ENCODE measurements around the gene CFAP68. TPM values are rescaled to one million over a fixed set of nuclear protein-coding genes. Genes with fewer than 3 reads are reported as not detected.

Gene CFAP68
- total and polyA plus RNA-seq, 10 of the 15 experiments (the other 5 are each of a cell fraction or from before 2014, with no cell fraction given): 35.7 to 84.4 (median 64.1) TPM

DNA sequence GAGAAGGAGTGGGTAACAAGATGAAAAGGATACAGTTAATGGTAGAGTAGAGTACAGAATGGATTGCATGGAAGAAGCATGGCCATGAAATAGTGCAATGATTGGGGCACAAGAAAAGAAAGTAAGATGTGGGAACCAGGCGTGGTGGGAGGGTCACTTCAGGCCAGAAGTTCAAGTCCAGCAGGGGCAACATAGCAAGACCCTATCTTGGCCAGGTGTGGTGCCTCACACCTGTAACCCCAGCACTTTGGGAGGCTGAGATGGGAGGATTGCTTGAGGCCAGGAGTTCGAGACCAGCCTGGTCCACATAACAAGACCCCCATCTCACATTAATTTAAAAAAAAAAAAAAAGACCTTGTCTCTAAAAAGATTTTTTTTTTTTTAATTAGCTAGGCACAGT lies 38.0 kb downstream of the CFAP68 start (continued):
- TF ChIP-seq, protein P1, sequence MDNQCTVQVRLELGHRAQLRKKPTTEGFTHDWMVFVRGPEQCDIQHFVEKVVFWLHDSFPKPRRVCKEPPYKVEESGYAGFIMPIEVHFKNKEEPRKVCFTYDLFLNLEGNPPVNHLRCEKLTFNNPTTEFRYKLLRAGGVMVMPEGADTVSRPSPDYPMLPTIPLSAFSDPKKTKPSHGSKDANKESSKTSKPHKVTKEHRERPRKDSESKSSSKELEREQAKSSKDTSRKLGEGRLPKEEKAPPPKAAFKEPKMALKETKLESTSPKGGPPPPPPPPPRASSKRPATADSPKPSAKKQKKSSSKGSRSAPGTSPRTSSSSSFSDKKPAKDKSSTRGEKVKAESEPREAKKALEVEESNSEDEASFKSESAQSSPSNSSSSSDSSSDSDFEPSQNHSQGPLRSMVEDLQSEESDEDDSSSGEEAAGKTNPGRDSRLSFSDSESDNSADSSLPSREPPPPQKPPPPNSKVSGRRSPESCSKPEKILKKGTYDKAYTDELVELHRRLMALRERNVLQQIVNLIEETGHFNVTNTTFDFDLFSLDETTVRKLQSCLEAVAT (IDR thresholded peaks at IDR 0.05): no peak
- TF ChIP-seq IRF4 (IDR thresholded peaks at IDR 0.05; ENCODE audit: low read depth, low read length) (no peak), MEF2A (IDR thresholded peaks at IDR 0.05; ENCODE audit: insufficient read depth, low read depth, low read length) (no peak), RAD51 (IDR thresholded peaks at IDR 0.05) (no peak), ZBED1 (IDR thresholded peaks at IDR 0.05; ENCODE audit: borderline replicate concordance) (no peak)
- TF ChIP-seq, protein P2, sequence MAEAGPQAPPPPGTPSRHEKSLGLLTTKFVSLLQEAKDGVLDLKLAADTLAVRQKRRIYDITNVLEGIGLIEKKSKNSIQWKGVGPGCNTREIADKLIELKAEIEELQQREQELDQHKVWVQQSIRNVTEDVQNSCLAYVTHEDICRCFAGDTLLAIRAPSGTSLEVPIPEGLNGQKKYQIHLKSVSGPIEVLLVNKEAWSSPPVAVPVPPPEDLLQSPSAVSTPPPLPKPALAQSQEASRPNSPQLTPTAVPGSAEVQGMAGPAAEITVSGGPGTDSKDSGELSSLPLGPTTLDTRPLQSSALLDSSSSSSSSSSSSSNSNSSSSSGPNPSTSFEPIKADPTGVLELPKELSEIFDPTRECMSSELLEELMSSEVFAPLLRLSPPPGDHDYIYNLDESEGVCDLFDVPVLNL (IDR thresholded peaks at IDR 0.05; ENCODE audit: low read depth, low read length): no peak

DNA sequence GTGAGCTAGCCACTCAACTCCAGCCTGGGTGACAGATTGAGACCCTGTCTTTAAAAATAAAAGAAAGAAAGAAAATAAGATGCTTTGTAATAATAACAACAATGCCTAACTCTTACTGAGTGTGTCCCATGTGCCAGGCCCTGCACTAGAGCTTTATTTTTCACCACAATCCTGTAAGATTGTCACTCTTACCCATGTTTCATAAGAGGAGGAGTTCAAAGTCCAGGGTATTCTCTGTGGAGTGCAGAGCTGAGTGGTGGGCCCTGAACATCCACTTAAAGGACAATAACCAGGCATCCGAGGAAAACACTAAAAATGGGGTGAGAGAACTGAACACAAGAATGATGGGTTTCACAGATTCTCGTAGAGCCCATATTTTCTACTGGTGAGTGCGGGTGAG lies 38.4 kb downstream of the CFAP68 start:
- SMC1A ChIA-PET (ENCODE audit: uncharacterized antibody, unreplicated experiment): no interaction called here
- in situ Hi-C loops (cut with MboI) (no loop called here), intact Hi-C loops (cut with micrococcal nuclease; ENCODE audit: unreplicated experiment) (no loop called here)
- Histone ChIP-seq H3K27ac (ENCODE audit: control insufficient read depth, insufficient read depth) (no peak overlapping the region), H3K4me3 (no peak overlapping the region), H3K4me2 (ENCODE audit: control insufficient read depth, insufficient read depth) (no peak overlapping the region), H3K79me2 (ENCODE audit: control insufficient read depth, insufficient read depth, low read length) (no peaks in the 10 kb centered on the region), H3K4me1 (ENCODE audit: control insufficient read depth, insufficient read depth, low read length) (no peaks in the 10 kb centered on the region), H3K27me3 (replicated peaks in 1 of 2; ENCODE audit: control insufficient read depth in 2 of 2, insufficient read depth in 2 of 2, low read length in 1 of 2) (no peaks in the 10 kb centered on the region; a peak in 2 of 4 replicates), H3K36me3 (ENCODE audit: control insufficient read depth in 2 of 2, insufficient read depth in 2 of 2, low read length in 1 of 2) (no peaks in the 10 kb centered on the region), H2AFZ (ENCODE audit: control insufficient read depth, low read depth, low read length) (no peak overlapping the region), H3K9me3 (replicated peaks; ENCODE audit: control insufficient read depth, insufficient read depth, low read length) (no peaks in the 10 kb centered on the region), H4K20me1 (ENCODE audit: control insufficient read depth, insufficient read depth) (no peaks in the 10 kb centered on the region), H3K9ac (ENCODE audit: control insufficient read depth, insufficient read depth, low read length) (no peak overlapping the region)
- DNase-seq (ENCODE audit: low read depth, low spot score): no peak
- BruUV-seq (replicated peaks): no TSS peak
- no peak for ATAC-seq
- WGBS (ENCODE audit: insufficient coverage, insufficient replicate concordance, low lambda C conversion rate, missing lambda C conversion rate): 42% methylated on average over 3 of the region's 3 CpGs
- FAIRE-seq: no peak
- POLR2A ChIA-PET: no interaction called here
- CTCF ChIA-PET: interaction anchor here (1.2 to 2.3 kb wide), 3 partner anchors 9 to 64 kb away, joined by 3 to 8 read pairs (median 4); no protein-coding TSS in a partner anchor
- RAD21 ChIA-PET (ENCODE audit: unreplicated experiment): no interaction called here
- TF ChIP-seq SUZ12 (IDR thresholded peaks at IDR 0.05; ENCODE audit: unreplicated experiment) (no peak), CREM (IDR thresholded peaks at IDR 0.05; ENCODE audit: low read depth) (no peak), KDM1A (IDR thresholded peaks at IDR 0.05; ENCODE audit: borderline replicate concordance) (no peak), YY1 (IDR thresholded peaks at IDR 0.05; ENCODE audit: low read depth, low read length) (no peak), PAX8 (IDR thresholded peaks at IDR 0.05) (no peak), CHD4 (IDR thresholded peaks at IDR 0.05) (no peak), CREB1 (IDR thresholded peaks at IDR 0.05; ENCODE audit: low read depth) (no peak), GABPA (IDR thresholded peaks at IDR 0.05; ENCODE audit: low read depth) (no peak)
- TF ChIP-seq, protein P3, sequence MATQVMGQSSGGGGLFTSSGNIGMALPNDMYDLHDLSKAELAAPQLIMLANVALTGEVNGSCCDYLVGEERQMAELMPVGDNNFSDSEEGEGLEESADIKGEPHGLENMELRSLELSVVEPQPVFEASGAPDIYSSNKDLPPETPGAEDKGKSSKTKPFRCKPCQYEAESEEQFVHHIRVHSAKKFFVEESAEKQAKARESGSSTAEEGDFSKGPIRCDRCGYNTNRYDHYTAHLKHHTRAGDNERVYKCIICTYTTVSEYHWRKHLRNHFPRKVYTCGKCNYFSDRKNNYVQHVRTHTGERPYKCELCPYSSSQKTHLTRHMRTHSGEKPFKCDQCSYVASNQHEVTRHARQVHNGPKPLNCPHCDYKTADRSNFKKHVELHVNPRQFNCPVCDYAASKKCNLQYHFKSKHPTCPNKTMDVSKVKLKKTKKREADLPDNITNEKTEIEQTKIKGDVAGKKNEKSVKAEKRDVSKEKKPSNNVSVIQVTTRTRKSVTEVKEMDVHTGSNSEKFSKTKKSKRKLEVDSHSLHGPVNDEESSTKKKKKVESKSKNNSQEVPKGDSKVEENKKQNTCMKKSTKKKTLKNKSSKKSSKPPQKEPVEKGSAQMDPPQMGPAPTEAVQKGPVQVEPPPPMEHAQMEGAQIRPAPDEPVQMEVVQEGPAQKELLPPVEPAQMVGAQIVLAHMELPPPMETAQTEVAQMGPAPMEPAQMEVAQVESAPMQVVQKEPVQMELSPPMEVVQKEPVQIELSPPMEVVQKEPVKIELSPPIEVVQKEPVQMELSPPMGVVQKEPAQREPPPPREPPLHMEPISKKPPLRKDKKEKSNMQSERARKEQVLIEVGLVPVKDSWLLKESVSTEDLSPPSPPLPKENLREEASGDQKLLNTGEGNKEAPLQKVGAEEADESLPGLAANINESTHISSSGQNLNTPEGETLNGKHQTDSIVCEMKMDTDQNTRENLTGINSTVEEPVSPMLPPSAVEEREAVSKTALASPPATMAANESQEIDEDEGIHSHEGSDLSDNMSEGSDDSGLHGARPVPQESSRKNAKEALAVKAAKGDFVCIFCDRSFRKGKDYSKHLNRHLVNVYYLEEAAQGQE (IDR thresholded peaks at IDR 0.05; ENCODE audit: low read depth, low read length): no peak
- TF ChIP-seq, protein P4, sequence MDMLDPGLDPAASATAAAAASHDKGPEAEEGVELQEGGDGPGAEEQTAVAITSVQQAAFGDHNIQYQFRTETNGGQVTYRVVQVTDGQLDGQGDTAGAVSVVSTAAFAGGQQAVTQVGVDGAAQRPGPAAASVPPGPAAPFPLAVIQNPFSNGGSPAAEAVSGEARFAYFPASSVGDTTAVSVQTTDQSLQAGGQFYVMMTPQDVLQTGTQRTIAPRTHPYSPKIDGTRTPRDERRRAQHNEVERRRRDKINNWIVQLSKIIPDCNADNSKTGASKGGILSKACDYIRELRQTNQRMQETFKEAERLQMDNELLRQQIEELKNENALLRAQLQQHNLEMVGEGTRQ (IDR thresholded peaks at IDR 0.05; ENCODE audit: borderline replicate concordance, low read depth, low read length): no peak
- TF ChIP-seq, protein P5, sequence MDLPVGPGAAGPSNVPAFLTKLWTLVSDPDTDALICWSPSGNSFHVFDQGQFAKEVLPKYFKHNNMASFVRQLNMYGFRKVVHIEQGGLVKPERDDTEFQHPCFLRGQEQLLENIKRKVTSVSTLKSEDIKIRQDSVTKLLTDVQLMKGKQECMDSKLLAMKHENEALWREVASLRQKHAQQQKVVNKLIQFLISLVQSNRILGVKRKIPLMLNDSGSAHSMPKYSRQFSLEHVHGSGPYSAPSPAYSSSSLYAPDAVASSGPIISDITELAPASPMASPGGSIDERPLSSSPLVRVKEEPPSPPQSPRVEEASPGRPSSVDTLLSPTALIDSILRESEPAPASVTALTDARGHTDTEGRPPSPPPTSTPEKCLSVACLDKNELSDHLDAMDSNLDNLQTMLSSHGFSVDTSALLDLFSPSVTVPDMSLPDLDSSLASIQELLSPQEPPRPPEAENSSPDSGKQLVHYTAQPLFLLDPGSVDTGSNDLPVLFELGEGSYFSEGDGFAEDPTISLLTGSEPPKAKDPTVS (IDR thresholded peaks at IDR 0.05; ENCODE audit: low read depth, low read length): no peak
